ENCODE results near the gene FYCO1.

DNA sequence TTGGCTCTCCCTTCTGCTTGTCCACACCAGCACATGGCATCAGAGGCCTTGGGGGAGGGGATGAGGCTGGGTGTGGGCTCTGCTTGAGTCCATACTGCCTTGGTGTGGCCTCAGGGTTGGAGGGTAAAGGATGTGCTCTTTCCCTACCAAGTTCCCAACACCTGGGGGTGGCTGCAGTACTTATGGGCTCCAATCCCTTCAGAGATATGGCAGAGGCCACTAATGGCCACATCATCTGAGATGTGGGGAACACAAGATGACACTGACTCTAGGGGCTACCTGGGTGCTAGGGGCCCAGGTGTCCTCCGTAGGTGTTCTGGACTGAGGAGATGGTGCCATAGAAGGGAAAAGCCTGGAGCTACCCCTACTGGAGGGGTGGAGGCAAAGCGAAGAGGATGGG is 45.5 kb downstream of the FYCO1 start:
- TF ChIP-seq POLR2A (IDR thresholded peaks at IDR 0.05; ENCODE audit: low read depth, low read length): no peak
- TF ChIP-seq, protein P1, sequence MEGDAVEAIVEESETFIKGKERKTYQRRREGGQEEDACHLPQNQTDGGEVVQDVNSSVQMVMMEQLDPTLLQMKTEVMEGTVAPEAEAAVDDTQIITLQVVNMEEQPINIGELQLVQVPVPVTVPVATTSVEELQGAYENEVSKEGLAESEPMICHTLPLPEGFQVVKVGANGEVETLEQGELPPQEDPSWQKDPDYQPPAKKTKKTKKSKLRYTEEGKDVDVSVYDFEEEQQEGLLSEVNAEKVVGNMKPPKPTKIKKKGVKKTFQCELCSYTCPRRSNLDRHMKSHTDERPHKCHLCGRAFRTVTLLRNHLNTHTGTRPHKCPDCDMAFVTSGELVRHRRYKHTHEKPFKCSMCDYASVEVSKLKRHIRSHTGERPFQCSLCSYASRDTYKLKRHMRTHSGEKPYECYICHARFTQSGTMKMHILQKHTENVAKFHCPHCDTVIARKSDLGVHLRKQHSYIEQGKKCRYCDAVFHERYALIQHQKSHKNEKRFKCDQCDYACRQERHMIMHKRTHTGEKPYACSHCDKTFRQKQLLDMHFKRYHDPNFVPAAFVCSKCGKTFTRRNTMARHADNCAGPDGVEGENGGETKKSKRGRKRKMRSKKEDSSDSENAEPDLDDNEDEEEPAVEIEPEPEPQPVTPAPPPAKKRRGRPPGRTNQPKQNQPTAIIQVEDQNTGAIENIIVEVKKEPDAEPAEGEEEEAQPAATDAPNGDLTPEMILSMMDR (IDR thresholded peaks at IDR 0.05 in 2 of 3, conservative IDR thresholded peaks at IDR 0.05 in 1 of 3; ENCODE audit: control insufficient read depth in 2 of 3, extremely low read depth in 1 of 3, insufficient read depth in 1 of 3, low read depth in 3 of 3, low read length in 3 of 3): no peak

Data from GM12878 (cell line).